Mucosa of descending colon (tissue), 3 donors: ENCODE results near the gene RBM20. TPM values are rescaled to one million over a fixed set of nuclear protein-coding genes. Genes with fewer than 3 reads are reported as not detected.
A peak's percentile ranks its signal among the peaks of the same experiment; 100 is the strongest.

Source experiments
- ATAC-seq: fragments of 200-7000 bp; cut with Tn5 transposase; one replicate; pipeline ENCODE4 v1.9.1; 2020; ENCODE audit warnings: mild to moderate bottlenecking, moderate library complexity
- DNase-seq, 3 donors: peaks; one replicate each; pipeline ENCODE4 v3.0.0-alpha.2; 2020
- H3K36me3 ChIP-seq: fragments of 200-600 bp; one replicate; pipeline ENCODE4 v1.8.0; 2021; ENCODE audit warnings: low read depth, mild to moderate bottlenecking
- H3K4me1 ChIP-seq: fragments of 200-600 bp; one replicate; pipeline ENCODE4 v1.8.0; 2021; ENCODE audit warnings: low read depth, mild to moderate bottlenecking
- H3K4me3 ChIP-seq: fragments of 200-600 bp; one replicate; pipeline ENCODE4 v1.8.0; 2021; ENCODE audit warnings: mild to moderate bottlenecking
- H3K9me3 ChIP-seq: fragments of 200-600 bp; one replicate; pipeline ENCODE4 v1.8.0; 2021; ENCODE audit warnings: mild to moderate bottlenecking
- CTCF ChIP-seq: fragments of 200-600 bp; IDR thresholded peaks from one replicate; pipeline ENCODE4 v1.8.0; 2022; ENCODE audit warnings: antibody characterized with exemption, mild to moderate bottlenecking
- intact Hi-C, 2 donors: fragments of 100-400 bp; cut with DNase I in 1 of 2; cut with micrococcal nuclease in 1 of 2; formaldehyde crosslinking; loops; one replicate each; pipeline versions ENCODE4 v1.11.0 to v1.11.1; 2022; cut with DNase I, micrococcal nuclease
- total RNA-seq, 3 donors: library from RNA; stranded (reverse); fragmentation: NEBNext Ultra II Directional in 2 of 3; extraction: Animal tissue kit (Norgen Biotek cat#: 25700) in 2 of 3; gene quantifications; one replicate each; pipeline versions ENCODE4 v1.2.1 to v1.2.4, GENCODE V29; 2021 to 2023
- donor health status: DM: no; HTN: no; CAD: no; lungs with moderate emphysema.
- donor health status: DM: no; HTN: no; CAD: no.
- donor health status: DM: no; HTN: yes; CAD: no.

Gene RBM20
- total RNA-seq, 3 donors from 2014 or later: 0.46 to 9.7 (median 2.0) TPM

- DNase-seq (peak in 2 of 3 donors; percentile 42 to 45), ATAC-seq (no peak)
- Histone ChIP-seq H3K36me3 (no peaks in the 10 kb centered on the region), H3K4me3 (no peak overlapping the region), H3K9me3 (no peaks in the 10 kb centered on the region), H3K4me1 (peaks cover 81% of the 10 kb centered on the region)
- intact Hi-C loops: no loop called here
- no peak for TF ChIP-seq CTCF
Measured at GRCh38 chr10:110842326-110842904, 198.3 kb downstream of the RBM20 start.

- Histone ChIP-seq H3K4me1 (peaks cover 76% of the 10 kb centered on the region), H3K9me3 (no peaks in the 10 kb centered on the region), H3K36me3 (no peaks in the 10 kb centered on the region), H3K4me3 (no peak overlapping the region)
- DNase-seq: peak in 2 of 3 donors; percentile 52 to 57
- intact Hi-C loops: no loop called here
- TF ChIP-seq CTCF: no peak
- ATAC-seq: peak; percentile 0
Measured at GRCh38 chr10:110843031-110843430, 198.9 kb downstream of the RBM20 start.

GRCh38 chr10:110843796-110844616, 199.9 kb downstream of the RBM20 start:
- ATAC-seq: peak; percentile 52
- Histone ChIP-seq H3K36me3 (no peaks in the 10 kb centered on the region), H3K9me3 (no peaks in the 10 kb centered on the region), H3K4me1 (peaks cover 67% of the 10 kb centered on the region), H3K4me3 (no peak overlapping the region)
- no peak for TF ChIP-seq CTCF
- peak in 2 of 3 donors; percentile 67 to 82 for DNase-seq
- intact Hi-C loops: no loop called here

GRCh38 chr10:110844617-110844881, 200.4 kb downstream of the RBM20 start:
- Histone ChIP-seq H3K9me3 (no peaks in the 10 kb centered on the region), H3K4me3 (no peak overlapping the region), H3K36me3 (no peaks in the 10 kb centered on the region), H3K4me1 (peaks cover 64% of the 10 kb centered on the region)
- DNase-seq: no peak
- no peak for ATAC-seq
- TF ChIP-seq CTCF: no peak
- intact Hi-C loops: no loop called here

GRCh38 chr10:110845192-110845755, 201.1 kb downstream of the RBM20 start:
- intact Hi-C loops: no loop called here
- peak; percentile 4 for ATAC-seq
- no peaks in the 10 kb centered on the region for H3K36me3 ChIP-seq

More at GRCh38 chr10:110845192-110845755, 201.1 kb downstream of the RBM20 start:
- Histone ChIP-seq H3K4me1 (peaks cover 61% of the 10 kb centered on the region), H3K9me3 (no peaks in the 10 kb centered on the region), H3K4me3 (no peak overlapping the region)
- no peak for TF ChIP-seq CTCF
- DNase-seq: peak in 1 of 3 donors; percentile 35
